GM23338 (cell line): ENCODE measurements around the gene PCNX1. TPM values are rescaled to one million over a fixed set of nuclear protein-coding genes. Genes with fewer than 3 reads are reported as not detected.

ENCODE experiments used
- ATAC-seq: fragments of 200-7000 bp; cut with Tn5 transposase; 3 replicates; pipeline ENCODE4 v1.9.1; 2020
- DNase-seq: peaks from one replicate; pipeline ENCODE4 v3.0.0-alpha.2; 2015; ENCODE audit warnings: low spot score
- H2AFZ ChIP-seq: fragments of 200-600 bp; sonication (generic); 2 replicates; pipeline ENCODE4 v1.8.0; 2016; ENCODE audit warnings: antibody characterized with exemption, mild to moderate bottlenecking, moderate library complexity
- H3F3A ChIP-seq: fragments of 200-600 bp; sonication (generic); replicated peaks from 2 replicates; pipeline ENCODE4 v1.8.0; 2017; ENCODE audit warnings: antibody characterized with exemption, mixed run types, low read depth
- H3K27ac ChIP-seq: fragments of 200-600 bp; sonication (generic); 2 replicates; pipeline ENCODE4 v1.6.1; 2016; ENCODE audit warnings: low read depth
- H3K27me3 ChIP-seq: fragments of 200-600 bp; sonication (generic); 2 replicates; pipeline ENCODE4 v1.8.0; 2016; ENCODE audit warnings: mild to moderate bottlenecking, mixed run types, moderate library complexity; ENCODE audit not compliant: insufficient read depth
- H3K36me3 ChIP-seq: fragments of 200-600 bp; sonication (generic); 2 replicates; pipeline ENCODE4 v1.8.0; 2016; ENCODE audit warnings: mild to moderate bottlenecking; ENCODE audit not compliant: insufficient read depth
- H3K4me1 ChIP-seq: fragments of 200-600 bp; sonication (generic); 2 replicates; pipeline ENCODE4 v1.8.0; 2016; ENCODE audit warnings: mild to moderate bottlenecking, moderate library complexity; ENCODE audit not compliant: insufficient read depth
- H3K4me2 ChIP-seq: fragments of 200-600 bp; sonication (generic); 2 replicates; pipeline ENCODE4 v1.7.1; 2017; ENCODE audit warnings: mixed run types
- H3K4me3 ChIP-seq: fragments of 200-600 bp; sonication (generic); 2 replicates; pipeline ENCODE4 v1.6.1; 2016; ENCODE audit warnings: mixed run types
- H3K79me2 ChIP-seq: fragments of 200-600 bp; sonication (generic); replicated peaks from 2 replicates; pipeline ENCODE4 v1.8.0; 2017; ENCODE audit warnings: mild to moderate bottlenecking; ENCODE audit not compliant: insufficient read depth
- H3K9me2 ChIP-seq: fragments of 200-600 bp; sonication (generic); 2 replicates; pipeline ENCODE4 v1.8.0; 2017; ENCODE audit not compliant: insufficient read depth
- H4K20me1 ChIP-seq: fragments of 200-600 bp; sonication (generic); replicated peaks from 2 replicates; pipeline ENCODE4 v1.8.0; 2017; ENCODE audit warnings: mild to moderate bottlenecking; ENCODE audit not compliant: insufficient read depth
- H3K27ac Mint-ChIP-seq: 2 replicates; pipeline ENCODE4 v1.8.0; 2020; ENCODE audit warnings: inconsistent platforms, mild to moderate bottlenecking, moderate library complexity, mixed read lengths
- H3K27me3 Mint-ChIP-seq: 3 replicates; pipeline ENCODE4 v1.8.0; 2022; ENCODE audit warnings: low read depth, mild to moderate bottlenecking, moderate library complexity, mixed read lengths, inconsistent platforms; ENCODE audit not compliant: insufficient read depth, poor library complexity
- H3K36me3 Mint-ChIP-seq: 3 replicates; pipeline ENCODE4 v1.8.0; 2021; ENCODE audit warnings: low read depth, mild to moderate bottlenecking, inconsistent platforms, moderate library complexity, mixed read lengths
- H3K4me1 Mint-ChIP-seq: 3 replicates; pipeline ENCODE4 v1.8.0; 2020; ENCODE audit warnings: mild to moderate bottlenecking, inconsistent platforms, mixed read lengths
- H3K4me3 Mint-ChIP-seq: 3 replicates; pipeline ENCODE4 v1.8.0; 2021; ENCODE audit warnings: moderate library complexity, mild to moderate bottlenecking, inconsistent platforms, mixed read lengths
- H3K9me3 Mint-ChIP-seq: 3 replicates; pipeline ENCODE4 v1.8.0; 2020; ENCODE audit warnings: moderate library complexity, mild to moderate bottlenecking, inconsistent platforms, mixed read lengths
- CREB1 ChIP-seq: fragments of 250-450 bp; sonication (Bioruptor Pico); IDR thresholded peaks from 2 replicates; pipeline ENCODE4 v1.5.0; 2020; ENCODE audit warnings: low read depth, mild to moderate bottlenecking, moderate library complexity
- CTCF ChIP-seq, 2 experiments: fragments of 200-600 bp in 1 of 2; sonication (generic) in 1 of 2; conservative IDR thresholded peaks; 2 replicates each; pipeline versions ENCODE4 v1.5.1 to v1.6.1; 2016 to 2017; ENCODE audit warnings: antibody characterized with exemption in 2 of 2, low read depth in 2 of 2, mild to moderate bottlenecking in 2 of 2, moderate library complexity in 1 of 2
- ETS1 ChIP-seq: IDR thresholded peaks from 2 replicates; pipeline ENCODE4 v1.6.1; 2016; ENCODE audit warnings: antibody characterized with exemption
- EZH2 ChIP-seq: fragments of 200-600 bp; sonication (generic); IDR thresholded peaks from one replicate; pipeline ENCODE4 v1.8.0; 2017; ENCODE audit warnings: antibody characterized with exemption, mild to moderate bottlenecking, low read depth; ENCODE audit not compliant: unreplicated experiment
- EZH2phosphoT487 ChIP-seq: fragments of 200-600 bp; sonication (generic); IDR thresholded peaks from one replicate; pipeline ENCODE4 v1.8.1; 2018; ENCODE audit warnings: antibody characterized with exemption; ENCODE audit not compliant: unreplicated experiment
- JUNB ChIP-seq: IDR thresholded peaks from one replicate; pipeline ENCODE4 v1.6.1; 2016; ENCODE audit warnings: antibody characterized with exemption; ENCODE audit not compliant: unreplicated experiment
- NANOG ChIP-seq: IDR thresholded peaks from 2 replicates; pipeline ENCODE4 v1.6.1; 2016; ENCODE audit warnings: antibody characterized with exemption, borderline replicate concordance
- POLR2AphosphoS5 ChIP-seq: IDR thresholded peaks from 2 replicates; pipeline ENCODE4 v1.6.1; 2016; ENCODE audit warnings: antibody characterized with exemption, low read depth
- REST ChIP-seq: IDR thresholded peaks from one replicate; pipeline ENCODE4 v1.6.1; 2018; ENCODE audit warnings: antibody characterized with exemption; ENCODE audit not compliant: unreplicated experiment
- STAT1 ChIP-seq: IDR thresholded peaks from one replicate; pipeline ENCODE4 v1.6.1; 2016; ENCODE audit warnings: antibody characterized with exemption; ENCODE audit not compliant: unreplicated experiment
- ZNF114 ChIP-seq: fragments of 250-450 bp; sonication (Bioruptor Pico); IDR thresholded peaks from 2 replicates; pipeline ENCODE4 v1.5.0; 2020; ENCODE audit warnings: mild to moderate bottlenecking, moderate library complexity
- ZNF331 ChIP-seq: fragments of 250-450 bp; sonication (Bioruptor Pico); IDR thresholded peaks from 2 replicates; pipeline ENCODE4 v1.5.0; 2020; ENCODE audit warnings: low read depth, mild to moderate bottlenecking, moderate library complexity
- polyA plus RNA-seq: library from polyadenylated mRNA; unstranded; fragments of >200 nt; fragmentation: Nextera tagmentation; extraction: Ambion mirVana; gene quantifications from 2 replicates; pipeline ENCODE4 v1.2.1, GENCODE V29; 2016
- total RNA-seq: library from RNA; depleted of rRNA; stranded (reverse); fragments of >200 nt; shearing (Covaris generic); gene quantifications from 2 replicates; pipeline ENCODE4 v1.2.3, GENCODE V29; 2014
- TF ChIP-seq, protein P1 (sequence below): fragments of 250-450 bp; sonication (Bioruptor Pico); IDR thresholded peaks from 2 replicates; pipeline ENCODE4 v1.5.0; 2020; ENCODE audit warnings: mild to moderate bottlenecking, moderate library complexity

The PCNX1 gene
- total and polyA plus RNA-seq, 2 experiments from 2014 or later: 19.4 to 53.1 TPM

- Mint-ChIP-seq H3K9me3 (peaks cover 6% of the 10 kb centered on the region; the same call in 2 of the 3 replicates), H3K27me3 (no peaks in the 10 kb centered on the region), H3K36me3 (peaks cover 67% of the 10 kb centered on the region), H3K4me1 (no peaks in the 10 kb centered on the region), H3K4me3 (no peak overlapping the region), H3K27ac (no peak overlapping the region)
- no peaks in the 10 kb centered on the region for H3K27me3 ChIP-seq
- H3K4me3 ChIP-seq: no peak overlapping the region
- ATAC-seq (no peak), DNase-seq (no peak)
- H3F3A ChIP-seq: no peaks in the 10 kb centered on the region
- no peak overlapping the region for H3K4me2 ChIP-seq
- H3K27ac ChIP-seq: no peak overlapping the region
- H3K79me2 ChIP-seq: no peaks in the 10 kb centered on the region
- no peaks in the 10 kb centered on the region for H3K9me2 ChIP-seq
- no peak overlapping the region for H2AFZ ChIP-seq
- peaks cover 29% of the 10 kb centered on the region for H3K36me3 ChIP-seq
- TF ChIP-seq CTCF (conservative IDR thresholded peaks at IDR 0.05; ENCODE audit: low read depth in 2 of 2) (no peak), CREB1 (CRISPR knock-in tag) (no peak), POLR2AphosphoS5 (no peak), EZH2 (no peak), STAT1 (no peak), ZNF114 (CRISPR knock-in tag) (no peak), REST (no peak), JUNB (no peak), NANOG (no peak), ETS1 (no peak), EZH2phosphoT487 (no peak), ZNF331 (CRISPR knock-in tag) (no peak)
- TF ChIP-seq, protein P1, sequence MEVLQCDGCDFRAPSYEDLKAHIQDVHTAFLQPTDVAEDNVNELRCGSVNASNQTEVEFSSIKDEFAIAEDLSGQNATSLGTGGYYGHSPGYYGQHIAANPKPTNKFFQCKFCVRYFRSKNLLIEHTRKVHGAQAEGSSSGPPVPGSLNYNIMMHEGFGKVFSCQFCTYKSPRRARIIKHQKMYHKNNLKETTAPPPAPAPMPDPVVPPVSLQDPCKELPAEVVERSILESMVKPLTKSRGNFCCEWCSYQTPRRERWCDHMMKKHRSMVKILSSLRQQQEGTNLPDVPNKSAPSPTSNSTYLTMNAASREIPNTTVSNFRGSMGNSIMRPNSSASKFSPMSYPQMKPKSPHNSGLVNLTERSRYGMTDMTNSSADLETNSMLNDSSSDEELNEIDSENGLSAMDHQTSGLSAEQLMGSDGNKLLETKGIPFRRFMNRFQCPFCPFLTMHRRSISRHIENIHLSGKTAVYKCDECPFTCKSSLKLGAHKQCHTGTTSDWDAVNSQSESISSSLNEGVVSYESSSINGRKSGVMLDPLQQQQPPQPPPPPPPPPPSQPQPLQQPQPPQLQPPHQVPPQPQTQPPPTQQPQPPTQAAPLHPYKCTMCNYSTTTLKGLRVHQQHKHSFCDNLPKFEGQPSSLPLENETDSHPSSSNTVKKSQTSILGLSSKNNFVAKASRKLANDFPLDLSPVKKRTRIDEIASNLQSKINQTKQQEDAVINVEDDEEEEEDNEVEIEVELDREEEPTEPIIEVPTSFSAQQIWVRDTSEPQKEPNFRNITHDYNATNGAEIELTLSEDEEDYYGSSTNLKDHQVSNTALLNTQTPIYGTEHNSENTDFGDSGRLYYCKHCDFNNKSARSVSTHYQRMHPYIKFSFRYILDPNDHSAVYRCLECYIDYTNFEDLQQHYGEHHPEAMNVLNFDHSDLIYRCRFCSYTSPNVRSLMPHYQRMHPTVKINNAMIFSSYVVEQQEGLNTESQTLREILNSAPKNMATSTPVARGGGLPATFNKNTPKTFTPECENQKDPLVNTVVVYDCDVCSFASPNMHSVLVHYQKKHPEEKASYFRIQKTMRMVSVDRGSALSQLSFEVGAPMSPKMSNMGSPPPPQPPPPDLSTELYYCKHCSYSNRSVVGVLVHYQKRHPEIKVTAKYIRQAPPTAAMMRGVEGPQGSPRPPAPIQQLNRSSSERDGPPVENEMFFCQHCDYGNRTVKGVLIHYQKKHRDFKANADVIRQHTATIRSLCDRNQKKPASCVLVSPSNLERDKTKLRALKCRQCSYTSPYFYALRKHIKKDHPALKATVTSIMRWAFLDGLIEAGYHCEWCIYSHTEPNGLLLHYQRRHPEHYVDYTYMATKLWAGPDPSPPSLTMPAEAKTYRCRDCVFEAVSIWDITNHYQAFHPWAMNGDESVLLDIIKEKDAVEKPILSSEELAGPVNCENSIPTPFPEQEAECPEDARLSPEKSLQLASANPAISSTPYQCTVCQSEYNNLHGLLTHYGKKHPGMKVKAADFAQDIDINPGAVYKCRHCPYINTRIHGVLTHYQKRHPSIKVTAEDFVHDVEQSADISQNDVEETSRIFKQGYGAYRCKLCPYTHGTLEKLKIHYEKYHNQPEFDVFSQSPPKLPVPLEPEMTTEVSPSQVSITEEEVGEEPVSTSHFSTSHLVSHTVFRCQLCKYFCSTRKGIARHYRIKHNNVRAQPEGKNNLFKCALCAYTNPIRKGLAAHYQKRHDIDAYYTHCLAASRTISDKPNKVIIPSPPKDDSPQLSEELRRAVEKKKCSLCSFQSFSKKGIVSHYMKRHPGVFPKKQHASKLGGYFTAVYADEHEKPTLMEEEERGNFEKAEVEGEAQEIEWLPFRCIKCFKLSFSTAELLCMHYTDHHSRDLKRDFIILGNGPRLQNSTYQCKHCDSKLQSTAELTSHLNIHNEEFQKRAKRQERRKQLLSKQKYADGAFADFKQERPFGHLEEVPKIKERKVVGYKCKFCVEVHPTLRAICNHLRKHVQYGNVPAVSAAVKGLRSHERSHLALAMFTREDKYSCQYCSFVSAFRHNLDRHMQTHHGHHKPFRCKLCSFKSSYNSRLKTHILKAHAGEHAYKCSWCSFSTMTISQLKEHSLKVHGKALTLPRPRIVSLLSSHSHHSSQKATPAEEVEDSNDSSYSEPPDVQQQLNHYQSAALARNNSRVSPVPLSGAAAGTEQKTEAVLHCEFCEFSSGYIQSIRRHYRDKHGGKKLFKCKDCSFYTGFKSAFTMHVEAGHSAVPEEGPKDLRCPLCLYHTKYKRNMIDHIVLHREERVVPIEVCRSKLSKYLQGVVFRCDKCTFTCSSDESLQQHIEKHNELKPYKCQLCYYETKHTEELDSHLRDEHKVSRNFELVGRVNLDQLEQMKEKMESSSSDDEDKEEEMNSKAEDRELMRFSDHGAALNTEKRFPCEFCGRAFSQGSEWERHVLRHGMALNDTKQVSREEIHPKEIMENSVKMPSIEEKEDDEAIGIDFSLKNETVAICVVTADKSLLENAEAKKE (CRISPR knock-in tag): no peak
- no peaks in the 10 kb centered on the region for H4K20me1 ChIP-seq
- H3K4me1 ChIP-seq: no peaks in the 10 kb centered on the region
Observed at GRCh38 chr14:71063351-71063750, 156.1 kb downstream of the PCNX1 start.
